HepG2 (cell line): ENCODE results near the gene PRTN3. TPM values are rescaled to one million over a fixed set of nuclear protein-coding genes. Genes with fewer than 3 reads are reported as not detected.

ENCODE experiments used
- AGO1 ChIP-seq: fragments of 200-400 bp; formaldehyde crosslinking; IDR thresholded peaks from 2 replicates; pipeline ENCODE4 v1.6.1; 2017; ENCODE audit warnings: mild to moderate bottlenecking, low read depth, low read length, moderate library complexity; ENCODE audit not compliant: poor library complexity, severe bottlenecking
- CEBPB ChIP-seq: IDR thresholded peaks from 2 replicates; pipeline ENCODE4 v1.6.1; 2011; ENCODE audit warnings: low read depth, low read length, improper control_type of control experiment, borderline replicate concordance
- HMG20A ChIP-seq: IDR thresholded peaks from 2 replicates; pipeline ENCODE4 v1.6.1; 2016; ENCODE audit warnings: borderline replicate concordance
- HMGXB3 ChIP-seq: sonication (generic); formaldehyde crosslinking; IDR thresholded peaks from 2 replicates; pipeline ENCODE4 v1.4.0; 2020; ENCODE audit warnings: missing genetic modification reagents, borderline replicate concordance
- KLF11 ChIP-seq: IDR thresholded peaks from 2 replicates; pipeline ENCODE4 v1.6.1; 2016; ENCODE audit warnings: missing compliant biosample characterization
- KMT2A ChIP-seq: sonication (generic); formaldehyde crosslinking; IDR thresholded peaks from 2 replicates; pipeline ENCODE4 v1.4.0; 2020; ENCODE audit warnings: missing genetic modification reagents
- MBD4 ChIP-seq: IDR thresholded peaks from 2 replicates; pipeline ENCODE4 v1.6.1; 2012; ENCODE audit warnings: low read length, inconsistent platforms, borderline replicate concordance
- MYNN ChIP-seq: sonication (generic); formaldehyde crosslinking; IDR thresholded peaks from 2 replicates; pipeline ENCODE4 v1.4.0; 2020; ENCODE audit warnings: mild to moderate bottlenecking, low read depth, missing genetic modification reagents
- MYPOP ChIP-seq: sonication (generic); formaldehyde crosslinking; IDR thresholded peaks from 2 replicates; pipeline ENCODE4 v1.8.1; 2023; ENCODE audit warnings: mild to moderate bottlenecking, moderate library complexity, missing genetic modification reagents
- SP140L ChIP-seq: sonication (generic); formaldehyde crosslinking; IDR thresholded peaks from 2 replicates; pipeline ENCODE4 v1.4.0; 2020; ENCODE audit warnings: missing genetic modification reagents, borderline replicate concordance
- TIGD3 ChIP-seq: sonication (generic); formaldehyde crosslinking; IDR thresholded peaks from 2 replicates; pipeline ENCODE4 v1.5.1; 2020; ENCODE audit warnings: mild to moderate bottlenecking, missing genetic modification reagents, borderline replicate concordance
- ZBED4 ChIP-seq: sonication (generic); formaldehyde crosslinking; IDR thresholded peaks from 2 replicates; pipeline ENCODE4 v1.4.0; 2020; ENCODE audit warnings: missing genetic modification reagents, borderline replicate concordance
- ZMYM2 ChIP-seq: sonication (generic); formaldehyde crosslinking; IDR thresholded peaks from 2 replicates; pipeline ENCODE4 v1.8.0; 2022; ENCODE audit warnings: mild to moderate bottlenecking, missing genetic modification reagents
- ZNF101 ChIP-seq: sonication (generic); formaldehyde crosslinking; IDR thresholded peaks from 2 replicates; pipeline ENCODE4 v1.4.0; 2020; ENCODE audit warnings: mild to moderate bottlenecking, low read depth, missing genetic modification reagents, borderline replicate concordance
- ZNF230 ChIP-seq: sonication (generic); formaldehyde crosslinking; IDR thresholded peaks from 2 replicates; pipeline ENCODE4 v1.4.0; 2020; ENCODE audit warnings: mild to moderate bottlenecking, missing genetic modification reagents
- ZNF564 ChIP-seq: sonication (generic); formaldehyde crosslinking; IDR thresholded peaks from 2 replicates; pipeline ENCODE4 v1.8.1; 2023; ENCODE audit warnings: mild to moderate bottlenecking, missing genetic modification reagents
- ZNF883 ChIP-seq: sonication (generic); formaldehyde crosslinking; IDR thresholded peaks from 2 replicates; pipeline ENCODE4 v1.5.1; 2020; ENCODE audit warnings: mild to moderate bottlenecking, missing genetic modification reagents; ENCODE audit errors: not compliant biosample characterization
- ZSCAN20 ChIP-seq: sonication (generic); formaldehyde crosslinking; IDR thresholded peaks from 2 replicates; pipeline ENCODE4 v1.4.0; 2020; ENCODE audit warnings: missing genetic modification reagents, mild to moderate bottlenecking, borderline replicate concordance
- polyA plus RNA-seq, 8 experiments: library from polyadenylated mRNA; depleted of rRNA in 3 of 8; stranded (reverse) in 7 of 8; unstranded in 1 of 8; fragments of >200 nt; fragmentation: Illumina TruSeq in 4 of 8; extraction: Trizol in 4 of 8; gene quantifications; 2 replicates each; pipeline versions ENCODE4 v1.2.1 to v1.2.3, GENCODE V29; 2011 to 2016; ENCODE audit warnings: low read depth in 4 of 8, missing spikeins in 1 of 8, mixed read lengths in 1 of 8; ENCODE audit not compliant: insufficient read depth in 1 of 8
- total RNA-seq, 5 experiments: library from RNA; depleted of rRNA; stranded (reverse); fragments of >200 nt; fragmentation: Illumina TruSeq; extraction: Trizol; gene quantifications; 2 replicates each; pipeline ENCODE4 v1.2.3, GENCODE V29; 2016; ENCODE audit warnings: low read depth in 1 of 5

Gene PRTN3
- total and polyA plus RNA-seq, 2 of the 13 experiments (the other 11 are each of a cell fraction or from before 2014, with no cell fraction given), result not detected

- TF ChIP-seq HMG20A (CRISPR knock-in tag), result no peak; the same call in 1 of the 2 replicates
- no peak for TF ChIP-seq MBD4
- no peak for TF ChIP-seq ZMYM2
- no peak for TF ChIP-seq TIGD3
- TF ChIP-seq AGO1, result no peak
- no peak; the same call in 1 of the 2 replicates for TF ChIP-seq ZNF564 (CRISPR knock-in tag)
- no peak for TF ChIP-seq CEBPB
- no peak for TF ChIP-seq HMGXB3 (CRISPR knock-in tag)
- no peak for TF ChIP-seq MYPOP (CRISPR knock-in tag)
- no peak for TF ChIP-seq ZSCAN20 (CRISPR knock-in tag)
- peak; percentile 16; the same call in 1 of the 2 replicates for TF ChIP-seq KMT2A (CRISPR knock-in tag)
- TF ChIP-seq ZNF883 (CRISPR knock-in tag), result no peak
- no peak for TF ChIP-seq KLF11
- no peak for TF ChIP-seq SP140L (CRISPR knock-in tag)
- no peak for TF ChIP-seq ZNF101
- TF ChIP-seq ZNF230 (CRISPR knock-in tag), result no peak
- TF ChIP-seq ZBED4, result peak; percentile 66; the same call in 1 of the 2 replicates
- no peak for TF ChIP-seq MYNN
Observed at GRCh38 chr19:892894-893689, 52.3 kb downstream of the PRTN3 start, which contains the start of the genes MED16 and RNU6-9 (continued).
